Glomerular visceral epithelial cell (primary cell): ENCODE measurements around the gene SPRY2.
"Not testable (repeated sequence)": the region's sequence is repeated elsewhere in the genome, so short reads cannot be mapped to it uniquely, and the experiment has no call there.

Source experiments
- DNase-seq: peaks from one replicate; pipeline ENCODE4 v3.0.0-alpha.2; 2016; ENCODE audit errors: extremely low spot score

SPRY2 gene

GRCh38 chr13:80341101-80341755, at the start of gene SPRY2:
Gene SPRY2, minus strand, starts transcription at chr13:80341126. Its CDS starts 3,421 bp downstream, at chr13:80337705.
- DNase-seq = peak; percentile 98

GRCh38 chr13:80390338-80390737, 49.4 kb upstream of the SPRY2 start:
- no peak for DNase-seq

GRCh38 chr13:80389073-80390038, 48.4 kb upstream of the SPRY2 start:
- no peak for DNase-seq

GRCh38 chr13:80388506-80388905, 47.6 kb upstream of the SPRY2 start:
- DNase-seq = no peak

GRCh38 chr13:80386592-80386991, 45.7 kb upstream of the SPRY2 start:
- DNase-seq = no peak

- DNase-seq = no peak
These were observed 45.1 kb upstream of the SPRY2 start for GRCh38 chr13:80386002-80386401.

GRCh38 chr13:80382576-80382975, 41.6 kb upstream of the SPRY2 start:
- no peak for DNase-seq

GRCh38 chr13:80379245-80379644, 38.3 kb upstream of the SPRY2 start:
- DNase-seq = peak; percentile 88

GRCh38 chr13:80376554-80376953, 35.6 kb upstream of the SPRY2 start:
- no peak for DNase-seq

GRCh38 chr13:80374901-80375300, 34.0 kb upstream of the SPRY2 start:
- no peak for DNase-seq

- no peak for DNase-seq
These were observed 33.5 kb upstream of the SPRY2 start for GRCh38 chr13:80374444-80374843.

GRCh38 chr13:80371840-80372509, 31.0 kb upstream of the SPRY2 start:
- no peak for DNase-seq

- DNase-seq = no peak
These were observed 26.5 kb upstream of the SPRY2 start for GRCh38 chr13:80367473-80367872.

- DNase-seq = peak; percentile 38
These were observed 23.1 kb upstream of the SPRY2 start for GRCh38 chr13:80363890-80364503.

- DNase-seq = no peak
These were observed 21.6 kb upstream of the SPRY2 start for GRCh38 chr13:80362481-80362880.

- no peak for DNase-seq
These were observed 21.0 kb upstream of the SPRY2 start for GRCh38 chr13:80361883-80362327.

GRCh38 chr13:80361298-80361697, 20.4 kb upstream of the SPRY2 start:
- no peak for DNase-seq

- no peak for DNase-seq
These were observed 19.5 kb upstream of the SPRY2 start for GRCh38 chr13:80360453-80360800.

- no peak for DNase-seq
These were observed 19.0 kb upstream of the SPRY2 start for GRCh38 chr13:80359778-80360452.

- DNase-seq = no peak
These were observed 18.5 kb upstream of the SPRY2 start for GRCh38 chr13:80359414-80359777.

GRCh38 chr13:80355496-80356094, 14.7 kb upstream of the SPRY2 start:
- not testable (repeated sequence) for DNase-seq
